GM12874 (cell line): ENCODE results near the gene NFASC.

ENCODE experiments used
- TF ChIP-seq, protein P1 (sequence below): IDR thresholded peaks from 2 replicates; pipeline ENCODE4 v1.5.1; 2011; ENCODE audit warnings: low read depth, mild to moderate bottlenecking, control low read depth, low read length, moderate library complexity; ENCODE audit not compliant: insufficient read depth

NFASC gene

DNA sequence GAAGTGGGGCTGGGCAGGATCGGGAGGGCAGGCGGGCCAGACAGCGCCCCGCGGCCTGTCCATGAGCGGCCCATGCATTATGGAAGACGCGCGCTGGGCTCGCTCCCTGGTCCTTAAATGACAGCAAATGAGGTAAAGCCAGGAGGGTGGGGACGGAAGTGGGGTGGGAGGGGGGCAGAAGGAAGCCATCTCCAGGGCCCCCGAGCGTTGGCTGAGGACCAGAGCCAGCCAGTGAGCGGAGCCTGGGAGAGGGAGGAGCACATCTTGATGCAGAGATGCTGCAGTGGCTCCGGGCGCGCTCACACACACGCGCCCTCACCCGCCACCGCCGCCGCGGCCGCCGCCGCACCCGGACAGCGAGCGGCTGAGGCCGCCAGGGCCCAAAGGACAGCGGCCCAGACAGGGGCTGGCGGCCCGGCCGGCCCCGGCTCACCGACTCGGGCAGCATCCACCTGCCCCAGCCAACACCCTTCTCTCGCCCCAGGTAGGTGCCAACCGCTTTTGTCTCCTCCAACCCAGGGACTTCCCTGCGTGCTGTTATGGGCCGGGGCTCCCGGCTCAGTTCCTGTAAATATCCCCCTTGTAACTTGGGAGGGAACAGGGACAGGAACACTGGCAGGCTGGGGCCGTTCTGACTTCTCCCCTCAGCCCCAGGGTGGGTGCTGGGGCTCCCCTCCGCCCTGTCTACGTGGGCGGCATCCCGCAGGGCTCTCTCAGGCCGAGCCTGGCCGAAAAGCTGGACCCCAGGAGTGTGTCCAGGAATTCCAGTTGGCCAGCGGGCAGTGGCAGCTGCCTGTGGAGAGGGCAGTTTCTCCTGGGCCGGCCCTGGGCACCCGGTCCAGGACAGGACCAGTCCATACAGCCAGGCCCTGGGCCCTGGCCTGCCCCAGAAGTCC lies 172.5 kb downstream of the NFASC start, which contains the start of gene CNTN2:
TSS of gene CNTN2 (plus strand) at position 302 of the 896 bp plus-strand sequence. CDS start 9,974 bp downstream, outside the sequence.
- TF ChIP-seq, protein P1, sequence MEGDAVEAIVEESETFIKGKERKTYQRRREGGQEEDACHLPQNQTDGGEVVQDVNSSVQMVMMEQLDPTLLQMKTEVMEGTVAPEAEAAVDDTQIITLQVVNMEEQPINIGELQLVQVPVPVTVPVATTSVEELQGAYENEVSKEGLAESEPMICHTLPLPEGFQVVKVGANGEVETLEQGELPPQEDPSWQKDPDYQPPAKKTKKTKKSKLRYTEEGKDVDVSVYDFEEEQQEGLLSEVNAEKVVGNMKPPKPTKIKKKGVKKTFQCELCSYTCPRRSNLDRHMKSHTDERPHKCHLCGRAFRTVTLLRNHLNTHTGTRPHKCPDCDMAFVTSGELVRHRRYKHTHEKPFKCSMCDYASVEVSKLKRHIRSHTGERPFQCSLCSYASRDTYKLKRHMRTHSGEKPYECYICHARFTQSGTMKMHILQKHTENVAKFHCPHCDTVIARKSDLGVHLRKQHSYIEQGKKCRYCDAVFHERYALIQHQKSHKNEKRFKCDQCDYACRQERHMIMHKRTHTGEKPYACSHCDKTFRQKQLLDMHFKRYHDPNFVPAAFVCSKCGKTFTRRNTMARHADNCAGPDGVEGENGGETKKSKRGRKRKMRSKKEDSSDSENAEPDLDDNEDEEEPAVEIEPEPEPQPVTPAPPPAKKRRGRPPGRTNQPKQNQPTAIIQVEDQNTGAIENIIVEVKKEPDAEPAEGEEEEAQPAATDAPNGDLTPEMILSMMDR, result no peak

DNA sequence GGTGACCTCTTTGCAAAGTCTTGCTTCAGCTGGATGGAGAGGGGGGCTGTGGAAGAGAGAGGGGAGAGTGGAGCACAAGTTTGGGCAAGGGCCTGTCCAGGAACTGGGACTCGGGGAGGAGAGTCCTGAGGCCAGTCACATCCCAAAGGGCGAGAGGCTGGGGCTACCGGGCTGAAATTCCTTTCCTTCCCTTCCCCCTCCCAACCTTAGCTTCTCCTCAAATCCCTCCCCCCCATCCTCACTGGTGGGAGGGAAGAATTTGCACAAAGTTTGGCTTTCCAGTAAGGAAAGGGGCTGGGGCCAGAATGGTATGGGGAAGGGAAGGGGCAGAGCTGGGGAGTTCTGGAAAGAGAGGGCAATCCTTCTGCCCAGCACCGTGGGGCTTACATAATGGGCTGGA lies 173.2 kb downstream of the NFASC start:
- TF ChIP-seq, protein P1, result no peak

DNA sequence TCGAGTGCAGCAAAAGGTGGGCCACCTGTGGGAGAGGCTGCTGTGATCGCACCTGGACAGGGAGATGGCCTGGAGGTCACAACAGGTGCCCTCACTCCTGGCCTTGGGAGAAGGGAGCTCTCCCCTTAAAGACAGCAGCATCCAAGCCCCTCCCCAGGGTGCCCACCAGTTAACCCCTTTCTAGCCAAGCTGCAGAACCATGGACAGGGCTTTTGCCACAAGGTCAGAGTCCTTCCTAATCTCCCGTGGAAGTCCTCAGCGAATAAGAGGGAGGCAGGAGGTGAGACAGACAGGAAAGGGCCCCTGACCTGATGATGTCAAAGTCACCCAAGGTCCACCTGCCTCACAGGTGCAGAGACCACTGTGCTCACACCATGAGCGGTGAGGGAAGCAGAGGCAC lies 174.1 kb downstream of the NFASC start:
- TF ChIP-seq, protein P1, result no peak

DNA sequence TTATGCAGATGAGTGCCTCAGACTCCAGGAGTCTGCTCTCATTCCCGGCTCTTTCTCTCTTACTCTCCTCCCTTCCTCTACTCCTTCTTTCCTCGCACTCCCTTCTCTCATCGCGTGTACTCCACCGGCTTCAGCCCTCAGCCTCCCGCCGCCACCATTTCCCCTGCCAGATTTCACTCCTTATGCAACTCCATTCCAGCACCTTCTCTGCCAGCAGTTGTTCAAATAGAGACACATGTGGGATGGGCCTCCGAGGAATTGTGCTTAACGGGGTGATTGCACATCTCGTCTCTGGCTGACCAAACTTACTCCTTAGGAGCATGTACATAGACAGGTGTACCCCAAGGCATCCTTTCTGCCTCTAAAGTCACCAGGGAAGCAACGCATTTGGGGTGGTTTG lies 174.5 kb downstream of the NFASC start:
- TF ChIP-seq, protein P1, result no peak

DNA sequence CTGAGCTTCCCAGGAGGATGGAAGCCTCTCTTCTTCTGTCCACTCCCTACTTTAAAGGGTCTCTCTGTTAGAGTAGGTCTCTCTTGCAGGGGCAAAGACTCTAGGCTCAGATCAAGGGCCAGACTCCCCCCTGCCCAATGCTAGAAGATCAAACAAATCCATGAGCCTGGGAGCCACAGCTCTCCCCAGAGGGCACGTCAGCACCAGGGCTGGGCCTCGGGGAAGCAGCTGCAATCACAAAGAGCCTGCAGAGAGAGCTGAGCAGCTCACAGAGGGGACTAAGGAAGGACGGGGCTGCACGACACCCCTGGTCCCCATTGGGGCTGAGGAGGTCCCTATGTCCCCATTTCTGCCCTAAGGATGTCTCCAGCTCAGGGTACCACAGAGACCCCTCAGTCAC lies 176.2 kb downstream of the NFASC start:
- TF ChIP-seq, protein P1, result no peak

DNA sequence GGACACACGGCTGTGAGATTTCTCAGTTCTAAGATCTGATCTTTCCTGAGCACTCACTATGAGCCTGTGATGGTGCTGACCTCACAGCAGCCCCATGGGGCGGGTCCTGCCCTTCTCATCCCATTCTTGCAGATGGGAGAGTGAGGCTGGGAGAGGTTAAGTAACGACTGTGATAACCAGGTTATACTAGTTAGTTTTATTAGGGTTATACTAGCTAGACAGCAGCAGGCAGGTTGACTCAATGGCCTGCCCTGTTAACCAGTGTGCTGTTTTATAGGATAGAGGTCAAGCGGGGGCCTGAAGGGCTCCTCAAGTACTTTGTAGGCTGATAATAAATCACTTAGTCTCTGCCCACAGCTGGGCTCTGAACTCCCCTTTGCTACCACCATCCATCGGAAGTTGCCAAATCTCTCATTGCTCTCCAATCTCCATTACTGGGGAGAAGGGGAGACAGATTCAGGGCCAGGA lies 177.1 kb downstream of the NFASC start:
- TF ChIP-seq, protein P1, result no peak

DNA sequence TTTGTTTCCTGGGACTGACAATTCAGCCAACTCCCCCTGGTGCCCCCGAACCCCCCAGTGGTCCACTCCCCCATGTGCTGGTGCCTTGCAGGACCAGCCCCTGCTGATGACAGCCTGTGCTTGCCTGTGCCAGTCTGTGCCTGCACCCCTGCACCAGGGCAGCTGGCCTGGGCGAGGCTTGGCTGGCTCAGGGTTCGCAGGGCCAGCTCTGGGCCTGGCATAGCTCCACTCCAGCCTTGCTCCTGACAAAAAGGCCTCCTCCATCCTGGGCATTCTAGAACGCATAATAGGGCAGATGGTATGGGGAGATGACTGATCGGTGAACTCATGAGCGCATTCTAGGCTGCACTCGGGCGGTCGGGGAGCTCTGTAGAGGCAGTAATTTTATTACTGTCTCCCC lies 177.7 kb downstream of the NFASC start:
- TF ChIP-seq, protein P1, result no peak
